Karpas-422 (cell line): Measurements from ENCODE around the gene SCD. TPM values are rescaled to one million over a fixed set of nuclear protein-coding genes. Genes with fewer than 3 reads are reported as not detected.

Experiments
- DNase-seq: peaks from one replicate; pipeline ENCODE4 v3.0.0-alpha.2; 2015
- H2AFZ ChIP-seq: fragments of 200-600 bp; sonication (generic); 2 replicates; pipeline ENCODE4 v1.6.1; 2014; ENCODE audit warnings: antibody characterized with exemption, low read length, mixed read lengths
- H3K27ac ChIP-seq: fragments of 200-600 bp; sonication (generic); 2 replicates; pipeline ENCODE4 v1.5.1; 2014; ENCODE audit warnings: mild to moderate bottlenecking, low read length, moderate library complexity
- H3K27me3 ChIP-seq: fragments of 200-600 bp; sonication (generic); 2 replicates; pipeline ENCODE4 v1.6.1; 2014; ENCODE audit warnings: low read length, mixed read lengths
- H3K36me3 ChIP-seq: fragments of 200-600 bp; sonication (generic); 2 replicates; pipeline ENCODE4 v1.6.1; 2014; ENCODE audit warnings: low read length, mixed read lengths; ENCODE audit not compliant: insufficient read depth
- H3K4me1 ChIP-seq: fragments of 200-600 bp; sonication (generic); 2 replicates; pipeline ENCODE4 v1.6.1; 2014; ENCODE audit warnings: mild to moderate bottlenecking, low read length, mixed read lengths
- H3K4me2 ChIP-seq: fragments of 200-600 bp; sonication (generic); 2 replicates; pipeline ENCODE4 v1.6.1; 2014; ENCODE audit warnings: low read length, low read depth, mild to moderate bottlenecking; ENCODE audit not compliant: poor library complexity, severe bottlenecking
- H3K4me3 ChIP-seq: fragments of 200-600 bp; sonication (generic); 2 replicates; pipeline ENCODE4 v1.5.1; 2014; ENCODE audit warnings: mild to moderate bottlenecking, antibody characterized with exemption, low read length, mixed read lengths
- H3K79me2 ChIP-seq: fragments of 200-600 bp; sonication (generic); 2 replicates; pipeline ENCODE4 v1.6.1; 2014; ENCODE audit warnings: mild to moderate bottlenecking, low read length, mixed read lengths
- H3K9ac ChIP-seq: fragments of 200-600 bp; sonication (generic); 2 replicates; pipeline ENCODE4 v1.6.0; 2014; ENCODE audit warnings: low read length
- H3K9me2 ChIP-seq: fragments of 200-600 bp; sonication (generic), shearing (Covaris generic); replicated peaks from 2 replicates; pipeline ENCODE4 v1.6.0; 2014; ENCODE audit warnings: mild to moderate bottlenecking, low read length, moderate library complexity; ENCODE audit not compliant: insufficient read depth
- H3K9me3 ChIP-seq: fragments of 300-700, 200-600 bp; sonication (generic); 2 replicates; pipeline ENCODE4 v1.6.1; 2014; ENCODE audit warnings: low read length, mixed read lengths
- H4K20me1 ChIP-seq: fragments of 200-600 bp; sonication (generic); 2 replicates; pipeline ENCODE4 v1.6.1; 2014; ENCODE audit warnings: mild to moderate bottlenecking, antibody characterized with exemption, low read length, low read depth; ENCODE audit not compliant: insufficient read depth
- total RNA-seq: library from RNA; depleted of rRNA; stranded (reverse); fragments of >200 nt; shearing (Covaris generic); gene quantifications from 2 replicates; pipeline ENCODE4 v1.2.3, GENCODE V29; 2014; ENCODE audit warnings: low replicate concordance

SCD gene
- total RNA-seq, 1 experiment from 2014 or later = 463 TPM

- Histone ChIP-seq H3K36me3 (peaks cover 4% of the 10 kb centered on the region), H3K9ac (no peak overlapping the region), H3K9me2 (no peaks in the 10 kb centered on the region), H2AFZ (0 out of 2 replicates have a peak overlapping the region, but pooled peaks have one; percentile 21), H3K4me2 (no peak overlapping the region), H4K20me1 (no peaks in the 10 kb centered on the region; the same call in 1 of the 2 replicates), H3K79me2 (peaks cover 6% of the 10 kb centered on the region), H3K27ac (no peak overlapping the region), H3K4me3 (no peak overlapping the region), H3K4me1 (peaks cover 27% of the 10 kb centered on the region), H3K9me3 (no peaks in the 10 kb centered on the region), H3K27me3 (no peaks in the 10 kb centered on the region)
- DNase-seq = no peak
Observed at GRCh38 chr10:100342627-100342972, 4.4 kb upstream of the SCD start.

GRCh38 chr10:100344241-100344788 lies 2.7 kb upstream of the SCD start:
- Histone ChIP-seq H4K20me1 (peaks cover 15% of the 10 kb centered on the region), H3K27me3 (no peaks in the 10 kb centered on the region)
- DNase-seq = no peak

GRCh38 chr10:100345570-100346330 lies 1.3 kb upstream of the SCD start:
- Histone ChIP-seq H3K4me2 (peak overlapping the region; percentile 94), H3K36me3 (peaks cover 35% of the 10 kb centered on the region), H3K4me3 (peak overlapping the region; percentile 84), H3K4me1 (peaks cover 42% of the 10 kb centered on the region), H3K27me3 (no peaks in the 10 kb centered on the region), H3K9me3 (no peaks in the 10 kb centered on the region), H3K9me2 (no peaks in the 10 kb centered on the region), H4K20me1 (peaks cover 30% of the 10 kb centered on the region), H3K9ac (peak overlapping the region; percentile 97), H3K79me2 (peaks cover 37% of the 10 kb centered on the region), H3K27ac (peak overlapping the region; percentile 94), H2AFZ (no peak overlapping the region)
- DNase-seq = no peak

More at GRCh38 chr10:100344241-100344788, 2.7 kb upstream of the SCD start:
- peaks cover 23% of the 10 kb centered on the region for H3K79me2 ChIP-seq
- H3K4me1 ChIP-seq = peaks cover 33% of the 10 kb centered on the region
- no peaks in the 10 kb centered on the region for H3K9me3 ChIP-seq
- peaks cover 21% of the 10 kb centered on the region for H3K36me3 ChIP-seq
- no peak overlapping the region for H3K4me3 ChIP-seq
- no peak overlapping the region for H2AFZ ChIP-seq
- no peak overlapping the region for H3K27ac ChIP-seq
- no peaks in the 10 kb centered on the region for H3K9me2 ChIP-seq
- no peak overlapping the region for H3K9ac ChIP-seq
- no peak overlapping the region for H3K4me2 ChIP-seq

GRCh38 chr10:100346351-100346764 lies 675 bp upstream of the SCD start:
- Histone ChIP-seq H3K79me2 (peaks cover 44% of the 10 kb centered on the region), H2AFZ (no peak overlapping the region), H3K9ac (peak overlapping the region; percentile 97), H3K4me3 (peak overlapping the region; percentile 84), H3K9me3 (no peaks in the 10 kb centered on the region), H4K20me1 (peaks cover 36% of the 10 kb centered on the region), H3K36me3 (peaks cover 41% of the 10 kb centered on the region), H3K4me1 (peaks cover 48% of the 10 kb centered on the region), H3K27me3 (no peaks in the 10 kb centered on the region), H3K4me2 (peak overlapping the region; percentile 94), H3K27ac (peak overlapping the region; percentile 94), H3K9me2 (no peaks in the 10 kb centered on the region)
- peak; percentile 92 for DNase-seq

GRCh38 chr10:100347568-100348195 lies 649 bp downstream of the SCD start:
- peaks cover 55% of the 10 kb centered on the region for H3K36me3 ChIP-seq
- H2AFZ ChIP-seq = no peak overlapping the region
- H3K9me3 ChIP-seq = no peaks in the 10 kb centered on the region
- peak overlapping the region; percentile 94 for H3K4me2 ChIP-seq
- peak overlapping the region; percentile 94 for H3K27ac ChIP-seq
- peak overlapping the region; percentile 97 for H3K9ac ChIP-seq
- DNase-seq = peak; percentile 69
- peaks cover 50% of the 10 kb centered on the region for H3K4me1 ChIP-seq
- no peaks in the 10 kb centered on the region for H3K9me2 ChIP-seq
- H3K4me3 ChIP-seq = peak overlapping the region; percentile 84
- peaks cover 56% of the 10 kb centered on the region for H3K79me2 ChIP-seq
- no peaks in the 10 kb centered on the region for H3K27me3 ChIP-seq
- H4K20me1 ChIP-seq = peaks cover 47% of the 10 kb centered on the region

- Histone ChIP-seq H3K36me3 (peaks cover 60% of the 10 kb centered on the region), H3K4me3 (peak overlapping the region; percentile 84), H3K27ac (peak overlapping the region; percentile 94), H2AFZ (no peak overlapping the region), H3K4me2 (peak overlapping the region; percentile 94), H4K20me1 (peaks cover 52% of the 10 kb centered on the region), H3K9me3 (no peaks in the 10 kb centered on the region), H3K9ac (peak overlapping the region; percentile 97), H3K4me1 (peaks cover 50% of the 10 kb centered on the region), H3K27me3 (no peaks in the 10 kb centered on the region), H3K9me2 (no peaks in the 10 kb centered on the region), H3K79me2 (peaks cover 59% of the 10 kb centered on the region)
- DNase-seq = no peak
Observed at GRCh38 chr10:100348389-100348927, 1.4 kb downstream of the SCD start.

GRCh38 chr10:100349087-100349486 lies 2.1 kb downstream of the SCD start:
- H3K4me3 ChIP-seq = peak overlapping the region; percentile 84
- peaks cover 66% of the 10 kb centered on the region for H3K36me3 ChIP-seq
- H3K4me1 ChIP-seq = peaks cover 50% of the 10 kb centered on the region
- H3K27me3 ChIP-seq = no peaks in the 10 kb centered on the region
- no peak overlapping the region for H2AFZ ChIP-seq
- H3K9me3 ChIP-seq = no peaks in the 10 kb centered on the region
- H3K27ac ChIP-seq = peak overlapping the region; percentile 94
- H4K20me1 ChIP-seq = peaks cover 55% of the 10 kb centered on the region
- H3K79me2 ChIP-seq = peaks cover 65% of the 10 kb centered on the region
- H3K9ac ChIP-seq = peak overlapping the region; percentile 97
- no peaks in the 10 kb centered on the region for H3K9me2 ChIP-seq
- peak; percentile 47 for DNase-seq
- H3K4me2 ChIP-seq = peak overlapping the region; percentile 94

GRCh38 chr10:100349672-100350071 lies 2.6 kb downstream of the SCD start:
- Histone ChIP-seq H3K27me3 (no peaks in the 10 kb centered on the region), H3K79me2 (peaks cover 70% of the 10 kb centered on the region), H2AFZ (no peak overlapping the region), H4K20me1 (peaks cover 56% of the 10 kb centered on the region), H3K4me3 (peak overlapping the region; percentile 84), H3K4me2 (peak overlapping the region; percentile 94), H3K9ac (peak overlapping the region; percentile 97), H3K27ac (peak overlapping the region; percentile 94), H3K9me2 (no peaks in the 10 kb centered on the region), H3K36me3 (peaks cover 72% of the 10 kb centered on the region), H3K9me3 (no peaks in the 10 kb centered on the region), H3K4me1 (peaks cover 50% of the 10 kb centered on the region)
- DNase-seq = no peak
